Endothelial cell of umbilical vein (primary cell): ENCODE results near the gene OPA1. TPM values are rescaled to one million over a fixed set of nuclear protein-coding genes. Genes with fewer than 3 reads are reported as not detected.

Source experiments
- BruUV-seq: library from RNA; stranded (reverse); fragments of 400-500 nt; replicated peaks from 2 replicates; lab custom pipeline; 2021; lab: Mats Ljungman, UMichigan
- CTCF ChIA-PET: fragments of 300-600, 350-600 bp; sonication (Branson Sonifier 250); formaldehyde crosslinking; loops from one replicate; lab custom pipeline; 2021; ENCODE audit warnings: antibody characterized with exemption, inconsistent platforms; lab: Charles Lee
- POLR2A ChIA-PET: fragments of 300-600, 350-600 bp; sonication (Branson Sonifier 250); formaldehyde crosslinking; loops from one replicate; lab custom pipeline; 2021; ENCODE audit warnings: antibody characterized with exemption, inconsistent platforms; lab: Charles Lee
- DNase-seq: peaks from one replicate; pipeline ENCODE4 v3.0.0-alpha.2; 2011; ENCODE audit warnings: low read depth, low spot score
- FAIRE-seq: peaks from 2 replicates; lab custom pipeline; 2011; peaks lifted over from hg19 to GRCh38; lab: Jason Lieb, UNC
- H2AFZ ChIP-seq: 2 replicates; pipeline ENCODE4 v1.6.0; 2012; ENCODE audit warnings: low read depth, low read length, control low read depth, inconsistent platforms
- H3K27ac ChIP-seq: 2 replicates; pipeline ENCODE4 v1.5.1; 2011; ENCODE audit warnings: low read depth, mild to moderate bottlenecking, control low read depth, low read length, moderate library complexity; ENCODE audit not compliant: insufficient read depth
- H3K27me3 ChIP-seq, 2 experiments: 2 replicates each; pipeline versions ENCODE4 v1.6.0 to v1.6.1; 2011; ENCODE audit warnings: low read length in 2 of 2, mixed read lengths in 1 of 2; ENCODE audit not compliant: control insufficient read depth in 2 of 2, insufficient read depth in 2 of 2
- H3K36me3 ChIP-seq, 2 experiments: 2 replicates in 1 of 2; 3 replicates in 1 of 2; pipeline ENCODE4 v1.5.1; 2011; ENCODE audit warnings: low read length in 2 of 2, mild to moderate bottlenecking in 1 of 2, moderate library complexity in 1 of 2; ENCODE audit not compliant: control insufficient read depth in 2 of 2, insufficient read depth in 2 of 2; ENCODE audit errors: extremely low read depth in 1 of 2
- H3K4me1 ChIP-seq: 3 replicates; pipeline ENCODE4 v1.5.1; 2011; ENCODE audit warnings: mild to moderate bottlenecking, low read length; ENCODE audit not compliant: control insufficient read depth, insufficient read depth; ENCODE audit errors: extremely low read depth
- H3K4me2 ChIP-seq: 2 replicates; pipeline ENCODE4 v1.6.1; 2011; ENCODE audit warnings: low read length, control low read depth, mixed read lengths; ENCODE audit not compliant: insufficient read depth
- H3K4me3 ChIP-seq, 3 experiments: fragments of 200-600 bp in 1 of 3; sonication (generic), shearing (Covaris generic) in 1 of 3; replicated peaks in 1 of 3; 2 replicates each; pipeline ENCODE4 v1.5.1; 2011 to 2016; ENCODE audit warnings: control low read depth in 3 of 3, low read length in 3 of 3, mild to moderate bottlenecking in 2 of 3, inconsistent platforms in 1 of 3, low read depth in 1 of 3, moderate library complexity in 1 of 3; ENCODE audit not compliant: insufficient read depth in 1 of 3
- H3K79me2 ChIP-seq: 2 replicates; pipeline ENCODE4 v1.6.0; 2012; ENCODE audit warnings: low read length, inconsistent platforms; ENCODE audit not compliant: control insufficient read depth, insufficient read depth
- H3K9ac ChIP-seq: replicated peaks from 2 replicates; pipeline ENCODE3; 2011; ENCODE audit warnings: low read length, control low read depth; ENCODE audit not compliant: insufficient read depth; ENCODE audit errors: extremely low read depth
- H3K9me1 ChIP-seq: replicated peaks from 3 replicates; pipeline ENCODE4 v1.6.0; 2011; ENCODE audit warnings: mild to moderate bottlenecking, low read length; ENCODE audit not compliant: control insufficient read depth, insufficient read depth; ENCODE audit errors: extremely low read depth
- H3K9me3 ChIP-seq: replicated peaks from 2 replicates; pipeline ENCODE4 v1.5.1; 2012; ENCODE audit warnings: low read length, inconsistent platforms; ENCODE audit not compliant: control insufficient read depth, insufficient read depth
- H4K20me1 ChIP-seq: replicated peaks from 2 replicates; pipeline ENCODE3; 2011; ENCODE audit warnings: mild to moderate bottlenecking, low read length; ENCODE audit not compliant: control insufficient read depth, insufficient read depth; ENCODE audit errors: extremely low read depth
- CTCF ChIP-seq, 2 donors: IDR thresholded peaks; 1 replicate in 1 of 2; 2 replicates in 1 of 2; pipeline ENCODE4 v1.5.1; 2011; ENCODE audit warnings: low read length in 2 of 2, mild to moderate bottlenecking in 2 of 2, moderate library complexity in 2 of 2, control low read depth in 1 of 2, inconsistent platforms in 1 of 2, low read depth in 1 of 2; ENCODE audit not compliant: insufficient read depth in 1 of 2; ENCODE audit errors: extremely low read depth in 1 of 2
- EZH2 ChIP-seq: IDR thresholded peaks from 2 replicates; pipeline ENCODE4 v1.6.1; 2012; ENCODE audit warnings: borderline replicate concordance, low read depth, mild to moderate bottlenecking, moderate library complexity, low read length, inconsistent platforms; ENCODE audit not compliant: severe bottlenecking
- FOS ChIP-seq: IDR thresholded peaks from 2 replicates; pipeline ENCODE4 v1.6.1; 2011; ENCODE audit warnings: mild to moderate bottlenecking, low read length, moderate library complexity, borderline replicate concordance; ENCODE audit not compliant: insufficient read depth
- GATA2 ChIP-seq: IDR thresholded peaks from 2 replicates; pipeline ENCODE4 v1.7.0; 2011; ENCODE audit warnings: low read depth, mild to moderate bottlenecking, moderate library complexity, mixed read lengths, low read length; ENCODE audit not compliant: insufficient read length, insufficient read depth
- JUN ChIP-seq: IDR thresholded peaks from 2 replicates; pipeline ENCODE4 v1.6.1; 2011; ENCODE audit warnings: borderline replicate concordance, low read depth; ENCODE audit not compliant: insufficient read length, insufficient read depth
- MYC ChIP-seq: IDR thresholded peaks from one replicate; pipeline ENCODE4 v1.6.1; 2011; ENCODE audit warnings: mild to moderate bottlenecking, low read depth, low read length
- POLR2A ChIP-seq: IDR thresholded peaks from 2 replicates; pipeline ENCODE4 v1.6.1; 2012; ENCODE audit warnings: low read depth, mild to moderate bottlenecking, control low read depth, low read length
- POLR2AphosphoS5 ChIP-seq: IDR thresholded peaks from 2 replicates; pipeline ENCODE4 v1.6.1; 2012; ENCODE audit warnings: low read depth, mild to moderate bottlenecking, control low read depth, low read length, moderate library complexity; ENCODE audit not compliant: insufficient read depth
- dilution Hi-C: fragments of 300-500 bp; cut with MboI; formaldehyde crosslinking; loops from one replicate; pipeline ENCODE4 v1.15.0; 2019; ENCODE audit warnings: low sequenced_read_pairs; ENCODE audit not compliant: extremely low pct_ligation_motif_present
- intact Hi-C: fragments of 100-400 bp; cut with micrococcal nuclease; formaldehyde crosslinking; loops from one replicate; pipeline ENCODE4 v1.10.0; 2022
- polyA plus RNA-seq, 4 experiments: library from polyadenylated mRNA; depleted of rRNA in 3 of 4; stranded (reverse) in 3 of 4; unstranded in 1 of 4; fragments of >200 nt; gene quantifications; 2 replicates each; pipeline versions ENCODE4 v1.2.1 to v1.2.3, GENCODE V29; 2011 to 2012; ENCODE audit warnings: missing spikeins in 1 of 4
- total RNA-seq: library from RNA; stranded (reverse); gene quantifications from 2 replicates; pipeline ENCODE4 v1.2.3, GENCODE V29; 2021
- TF ChIP-seq, protein P1 (sequence below): IDR thresholded peaks from 2 replicates; pipeline ENCODE4 v1.6.1; 2011; ENCODE audit not compliant: insufficient read depth, insufficient read length

The OPA1 gene
- total and polyA plus RNA-seq, 2 donors (not counting 3 experiments of a cell fraction or from before 2014, with no cell fraction given) = 10.0 to 62.0 TPM

- intact Hi-C loops = no loop called here
- H3K4me1 ChIP-seq = no peaks in the 10 kb centered on the region
- no TSS peak for BruUV-seq
- no peak overlapping the region for H3K27ac ChIP-seq
- FAIRE-seq (no peak), DNase-seq (no peak)
- H3K79me2 ChIP-seq = no peaks in the 10 kb centered on the region
- H3K9me3 ChIP-seq = no peaks in the 10 kb centered on the region
- ChIA-PET POLR2A (no interaction called here), CTCF (interaction anchor here (1.3 to 2.9 kb wide), 4 partner anchors 9 to 671 kb away, joined by 3 to 19 read pairs (median 9); no protein-coding TSS in a partner anchor)
- TF ChIP-seq GATA2 = no peak
- TF ChIP-seq, protein P1, sequence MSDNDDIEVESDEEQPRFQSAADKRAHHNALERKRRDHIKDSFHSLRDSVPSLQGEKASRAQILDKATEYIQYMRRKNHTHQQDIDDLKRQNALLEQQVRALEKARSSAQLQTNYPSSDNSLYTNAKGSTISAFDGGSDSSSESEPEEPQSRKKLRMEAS = no peak
- no peak for TF ChIP-seq POLR2AphosphoS5
- no peak for TF ChIP-seq JUN
- no peaks in the 10 kb centered on the region for H4K20me1 ChIP-seq
- H3K4me2 ChIP-seq = no peak overlapping the region
- dilution Hi-C loops = no loop called here
- H2AFZ ChIP-seq = no peak overlapping the region
- peaks cover 2% of the 10 kb centered on the region for H3K9me1 ChIP-seq
- no peak overlapping the region for H3K4me3 ChIP-seq
- no peak overlapping the region for H3K9ac ChIP-seq
- no peaks in the 10 kb centered on the region for H3K27me3 ChIP-seq
- peaks cover 0 to 4% of the 10 kb centered on the region in 2 experiments for H3K36me3 ChIP-seq
Measured at GRCh38 chr3:193673845-193674244, 80.8 kb downstream of the OPA1 start.

- no TSS peak for BruUV-seq
Measured at GRCh38 chr3:193674714-193675113, 81.7 kb downstream of the OPA1 start.

More at GRCh38 chr3:193674714-193675113, 81.7 kb downstream of the OPA1 start:
- H4K20me1 ChIP-seq = no peaks in the 10 kb centered on the region
- no peak overlapping the region for H3K9ac ChIP-seq
- H3K4me1 ChIP-seq = no peaks in the 10 kb centered on the region
- H3K4me2 ChIP-seq = no peak overlapping the region
- ChIA-PET CTCF (interaction anchor here (2.0 to 2.9 kb wide), 3 partner anchors 10 to 641 kb away, joined by 7 to 19 read pairs (median 11); no protein-coding TSS in a partner anchor), POLR2A (no interaction called here)
- TF ChIP-seq, protein P1 = no peak
- TF ChIP-seq POLR2A = no peak
- TF ChIP-seq POLR2AphosphoS5 = no peak
- TF ChIP-seq CTCF (IDR thresholded peaks at IDR 0.05; ENCODE audit: extremely low read depth in 1 of 2, insufficient read depth in 1 of 2, low read depth in 1 of 2, low read length in 2 of 2) = no peak
- no peak for TF ChIP-seq FOS
- no peak for TF ChIP-seq EZH2
- no peak for TF ChIP-seq JUN
- no peak for TF ChIP-seq GATA2
- no peak for TF ChIP-seq MYC
- H3K4me3 ChIP-seq = no peak overlapping the region
- H3K79me2 ChIP-seq = no peaks in the 10 kb centered on the region
- DNase-seq (no peak), FAIRE-seq (no peak)
- H3K9me3 ChIP-seq = no peaks in the 10 kb centered on the region
- peaks cover 2% of the 10 kb centered on the region for H3K9me1 ChIP-seq
- intact Hi-C loops (no loop called here), dilution Hi-C loops (no loop called here)
- H3K27ac ChIP-seq = no peak overlapping the region
- peaks cover 0 to 2% of the 10 kb centered on the region in 2 experiments for H3K36me3 ChIP-seq
- no peak overlapping the region for H2AFZ ChIP-seq
- H3K27me3 ChIP-seq = no peaks in the 10 kb centered on the region
